Measurements from ENCODE around the gene CCDC142. TPM values are rescaled to one million over a fixed set of nuclear protein-coding genes. Genes with fewer than 3 reads are reported as not detected.
"Not testable (repeated sequence)": the region's sequence is repeated elsewhere in the genome, so short reads cannot be mapped to it uniquely, and the experiment has no call there.

The CCDC142 gene
- total and polyA plus RNA-seq, 9 of the 15 experiments (the other 6 are each of a cell fraction or from before 2014, with no cell fraction given) = 0.55 to 11.7 (median 7.2) TPM

DNA sequence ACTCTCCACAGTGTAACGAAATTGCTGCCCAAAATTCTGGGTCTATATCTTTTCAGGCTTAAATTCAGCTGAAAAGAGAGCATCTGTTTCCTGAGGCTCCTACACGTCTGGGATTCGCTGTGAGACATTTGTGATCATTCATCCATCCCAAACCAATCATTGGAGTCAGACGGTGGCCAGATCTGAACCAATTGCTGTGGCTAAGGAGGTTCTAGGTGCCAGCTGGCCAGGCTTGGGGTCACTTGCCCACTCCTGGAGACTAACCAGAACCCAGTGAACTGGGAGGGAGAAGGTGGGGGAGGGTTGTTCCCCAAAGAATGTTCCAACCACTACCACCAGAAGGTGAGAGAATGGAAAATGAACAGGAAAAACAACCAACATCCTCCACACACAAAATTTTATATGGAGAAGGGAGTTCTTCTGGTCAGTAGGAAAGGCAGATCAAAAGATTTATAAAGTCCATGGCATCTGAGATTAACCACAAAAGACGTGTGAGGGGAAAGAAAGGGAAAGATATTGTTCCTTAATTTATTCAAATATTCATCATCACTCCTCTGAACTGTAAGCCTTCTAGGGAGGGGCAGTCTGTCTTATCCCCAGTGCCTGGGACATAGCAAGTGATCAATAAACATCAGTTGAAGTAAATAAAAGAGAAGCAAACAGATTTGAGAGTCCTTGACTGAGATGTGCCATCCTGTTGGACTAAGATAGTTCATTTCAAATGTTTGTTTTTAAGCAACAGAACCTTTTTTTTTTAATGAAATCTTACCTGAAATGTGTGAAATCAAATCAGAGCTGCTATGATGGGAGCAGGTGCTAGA is 38.1 kb downstream of the CCDC142 start:
- peak; percentile 65 for FAIRE-seq
- ChIA-PET POLR2A (interaction anchor here (1.0 kb wide), 1 partner anchor 10 kb away, joined by 4 read pairs; the partner anchor contains the start of gene INO80B), CTCF (ENCODE audit: low intra/inter-chr PET ratio) (no interaction called here)
- intact Hi-C loops (cut with micrococcal nuclease) (no loop called here), in situ Hi-C loops (cut with MboI) (no loop called here)
- Histone ChIP-seq H3K9me3 (replicated peaks; ENCODE audit: control insufficient read depth, insufficient read depth, low read depth, low read length) (no peaks in the 10 kb centered on the region), H3K27ac (ENCODE audit: extremely low read depth, low read depth, low read length) (no peak overlapping the region), H3K79me2 (ENCODE audit: control insufficient read depth, insufficient read depth, low read length) (no peaks in the 10 kb centered on the region), H3K36me3 (ENCODE audit: control insufficient read depth, insufficient read depth, low read length) (no peaks in the 10 kb centered on the region), H4K20me1 (replicated peaks; ENCODE audit: control insufficient read depth, insufficient read depth, low read length) (no peaks in the 10 kb centered on the region), H3K27me3 (ENCODE audit: control insufficient read depth in 2 of 2, insufficient read depth in 2 of 2, low read length in 2 of 2) (no peaks in the 10 kb centered on the region), H2AFZ (ENCODE audit: low read depth, low read length) (no peak overlapping the region), H3K4me2 (ENCODE audit: insufficient read depth, low read length) (peak overlapping the region; percentile 36; the same call in 1 of the 2 replicates), H3K9ac (ENCODE audit: insufficient read depth in 1 of 2, low read depth in 2 of 2, low read length in 2 of 2) (no peak overlapping the region), H3K9me1 (ENCODE audit: control insufficient read depth, insufficient read depth, low read length) (no peaks in the 10 kb centered on the region), H3K4me3 (no peak overlapping the region), H3K4me1 (replicated peaks in 1 of 2; ENCODE audit: control insufficient read depth in 2 of 2, insufficient read depth in 2 of 2, low read length in 2 of 2) (peaks cover 16 to 30% of the 10 kb centered on the region in 2 experiments; a peak in 4 of 5 replicates)
- ATAC-seq = no peak
- no peak for DNase-seq (ENCODE audit: extremely low read depth in 1 of 4, low spot score in 3 of 4)
- BruUV-seq (replicated peaks) = no TSS peak
- no peak for TF ChIP-seq ZNF699 (CRISPR knock-in tag; IDR thresholded peaks at IDR 0.05; ENCODE audit: insufficient replicate concordance)
- TF ChIP-seq LCOR (CRISPR knock-in tag; IDR thresholded peaks at IDR 0.05) = 0 out of 2 replicates have a peak, but pooled peaks have one; percentile 30
- TF ChIP-seq SMARCE1 (IDR thresholded peaks at IDR 0.05) = peak; percentile 1; the same call in 1 of the 2 replicates
- TF ChIP-seq SRSF9 (IDR thresholded peaks at IDR 0.05; ENCODE audit: borderline replicate concordance, low read depth, low read length) = no peak
- no peak for TF ChIP-seq ZNF436 (CRISPR knock-in tag; IDR thresholded peaks at IDR 0.05)
- 0% methylated on average over 5 of the region's 5 CpGs for WGBS (ENCODE audit: insufficient coverage, low coverage, missing lambda C conversion rate)

DNA sequence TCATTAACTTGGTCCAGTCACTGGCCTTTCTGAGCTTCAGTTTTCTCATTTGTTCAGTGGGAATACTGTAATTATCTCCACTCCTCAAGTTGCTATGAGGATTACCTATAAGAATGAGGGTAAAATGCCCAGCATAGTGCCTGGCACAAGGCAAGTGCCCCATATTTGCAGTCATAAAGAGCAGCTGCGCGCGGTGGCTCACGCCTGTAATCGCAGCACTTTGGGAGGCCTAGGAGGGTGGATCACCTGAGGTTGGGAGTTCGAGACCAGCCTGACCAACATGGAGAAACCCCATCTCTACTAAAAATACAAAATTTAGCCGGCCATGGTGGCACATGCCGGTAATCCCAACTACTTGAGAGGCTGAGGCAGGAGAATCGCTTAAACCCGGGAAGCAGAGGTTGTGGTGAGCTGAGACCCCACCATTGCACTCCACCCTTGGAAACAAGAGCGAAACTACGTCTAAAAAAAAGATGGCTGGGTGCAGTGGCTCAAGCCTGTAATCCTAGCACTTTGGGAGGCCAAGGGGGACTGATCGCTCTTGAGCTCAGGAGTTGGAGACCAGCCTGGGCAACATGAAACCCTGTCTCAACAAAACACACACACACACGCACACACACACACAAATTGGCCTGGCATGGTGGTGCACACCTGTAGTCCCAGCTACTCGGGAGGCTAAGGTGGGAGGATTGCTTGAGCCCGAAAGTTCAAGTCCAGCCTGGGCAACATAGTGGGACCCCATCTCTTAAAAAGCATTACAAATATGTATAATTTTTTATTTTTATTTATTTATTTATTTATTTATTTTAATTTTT is 40.1 kb downstream of the CCDC142 start:
- H3K27ac ChIP-seq (ENCODE audit: extremely low read depth, low read depth, low read length); DNase-seq (ENCODE audit: extremely low read depth in 1 of 4, low spot score in 3 of 4); ATAC-seq; H3K4me2 ChIP-seq (ENCODE audit: insufficient read depth, low read length); H3K27me3 ChIP-seq (ENCODE audit: control insufficient read depth in 2 of 2, insufficient read depth in 2 of 2, low read length in 2 of 2); in situ Hi-C loops (cut with MboI); H3K79me2 ChIP-seq (ENCODE audit: control insufficient read depth, insufficient read depth, low read length); H3K4me3 ChIP-seq; H3K9me3 ChIP-seq (replicated peaks; ENCODE audit: control insufficient read depth, insufficient read depth, low read depth, low read length); FAIRE-seq; BruUV-seq (replicated peaks); H3K9ac ChIP-seq (ENCODE audit: insufficient read depth in 1 of 2, low read depth in 2 of 2, low read length in 2 of 2); H2AFZ ChIP-seq (ENCODE audit: low read depth, low read length); POLR2A ChIA-PET; intact Hi-C loops (cut with micrococcal nuclease); H3K9me1 ChIP-seq (ENCODE audit: control insufficient read depth, insufficient read depth, low read length); H3K36me3 ChIP-seq (ENCODE audit: control insufficient read depth, insufficient read depth, low read length); CTCF ChIA-PET (ENCODE audit: low intra/inter-chr PET ratio); H4K20me1 ChIP-seq (replicated peaks; ENCODE audit: control insufficient read depth, insufficient read depth, low read length): not testable (repeated sequence)
- WGBS (ENCODE audit: insufficient coverage, low coverage, missing lambda C conversion rate) = 84% methylated on average over 16 of the region's 16 CpGs
- H3K4me1 ChIP-seq (replicated peaks in 1 of 2; ENCODE audit: control insufficient read depth in 2 of 2, insufficient read depth in 2 of 2, low read length in 2 of 2) = peaks cover 22 to 36% of the 10 kb centered on the region in 2 experiments; a peak in 4 of 5 replicates

Data from K562 (cell line).